Mononuclear cell (primary cell): ENCODE measurements around the gene RAD23A. TPM values are rescaled to one million over a fixed set of nuclear protein-coding genes. Genes with fewer than 3 reads are reported as not detected.
"Not testable (repeated sequence)": the region's sequence is repeated elsewhere in the genome, so short reads cannot be mapped to it uniquely, and the experiment has no call there.

Source experiments
- H3K27me3 ChIP-seq: 2 replicates; pipeline ENCODE4 v1.6.0; 2011; ENCODE audit warnings: low read length, control low read depth; ENCODE audit not compliant: insufficient read depth
- H3K4me1 ChIP-seq: 2 replicates; pipeline ENCODE4 v1.5.1; 2011; ENCODE audit warnings: mild to moderate bottlenecking, low read length, control low read depth; ENCODE audit not compliant: insufficient read depth
- H3K4me3 ChIP-seq: 2 replicates; pipeline ENCODE4 v1.5.1; 2011; ENCODE audit warnings: mild to moderate bottlenecking, low read length, moderate library complexity
- H3K9me3 ChIP-seq: 2 replicates; pipeline ENCODE4 v1.5.1; 2011; ENCODE audit warnings: low read depth, mild to moderate bottlenecking, control low read depth, low read length
- total RNA-seq: library from RNA; depleted of rRNA; stranded (reverse); fragments of >200 nt; gene quantifications from one replicate; pipeline ENCODE4 v1.2.3, GENCODE V29; 2012

RAD23A gene
- total RNA-seq, 1 donor: 48.8 TPM

- not testable (repeated sequence) for H3K9me3 ChIP-seq, H3K27me3 ChIP-seq
- H3K4me3 ChIP-seq: peak overlapping the region; percentile 85
- peaks cover 46% of the 10 kb centered on the region for H3K4me1 ChIP-seq
These were observed 11.8 kb downstream of the RAD23A start for GRCh38 chr19:12957389-12957952.

- Histone ChIP-seq H3K4me1 (peaks cover 27% of the 10 kb centered on the region), H3K4me3 (no peak overlapping the region), H3K9me3 (no peaks in the 10 kb centered on the region), H3K27me3 (no peaks in the 10 kb centered on the region)
These were observed 13.8 kb downstream of the RAD23A start for GRCh38 chr19:12959481-12959880.

- Histone ChIP-seq H3K4me3 (peak overlapping the region; percentile 30), H3K9me3 (no peaks in the 10 kb centered on the region), H3K4me1 (peaks cover 7% of the 10 kb centered on the region)
These were observed 19.6 kb downstream of the RAD23A start for GRCh38 chr19:12965017-12965811.

GRCh38 chr19:12965812-12966135 lies 20.1 kb downstream of the RAD23A start:
- Histone ChIP-seq H3K4me1 (peaks cover 7% of the 10 kb centered on the region), H3K4me3 (no peak overlapping the region), H3K27me3 (no peaks in the 10 kb centered on the region), H3K9me3 (no peaks in the 10 kb centered on the region)

More at GRCh38 chr19:12965017-12965811, 19.6 kb downstream of the RAD23A start:
- no peaks in the 10 kb centered on the region for H3K27me3 ChIP-seq

- no peaks in the 10 kb centered on the region for H3K27me3 ChIP-seq
- H3K4me3 ChIP-seq: no peak overlapping the region
- peaks cover 7% of the 10 kb centered on the region for H3K4me1 ChIP-seq
- no peaks in the 10 kb centered on the region for H3K9me3 ChIP-seq
These were observed 22.2 kb downstream of the RAD23A start for GRCh38 chr19:12967907-12968306.

GRCh38 chr19:12969292-12969988 lies 23.8 kb downstream of the RAD23A start, which contains the start of gene DAND5:
DAND5 (plus strand) TSS chr19:12969576; CDS start chr19:12969661, 85 bp downstream.
- Histone ChIP-seq H3K27me3 (no peaks in the 10 kb centered on the region), H3K9me3 (no peaks in the 10 kb centered on the region), H3K4me1 (peaks cover 7% of the 10 kb centered on the region), H3K4me3 (no peak within 1 kb of the TSS)

GRCh38 chr19:12970070-12970820 lies 24.6 kb downstream of the RAD23A start:
- Histone ChIP-seq H3K9me3 (no peaks in the 10 kb centered on the region), H3K4me3 (no peak overlapping the region), H3K4me1 (peaks cover 4% of the 10 kb centered on the region), H3K27me3 (no peaks in the 10 kb centered on the region)

GRCh38 chr19:12973236-12973635 lies 27.6 kb downstream of the RAD23A start:
- Histone ChIP-seq H3K4me1 (no peaks in the 10 kb centered on the region), H3K4me3 (no peak overlapping the region), H3K27me3 (no peaks in the 10 kb centered on the region), H3K9me3 (no peaks in the 10 kb centered on the region)

- no peaks in the 10 kb centered on the region for H3K9me3 ChIP-seq
- H3K4me3 ChIP-seq: no peak overlapping the region
- no peaks in the 10 kb centered on the region for H3K27me3 ChIP-seq
- H3K4me1 ChIP-seq: no peaks in the 10 kb centered on the region
These were observed 28.9 kb downstream of the RAD23A start for GRCh38 chr19:12974301-12975220.

- no peaks in the 10 kb centered on the region for H3K9me3 ChIP-seq
These were observed 29.6 kb downstream of the RAD23A start for GRCh38 chr19:12975221-12975741.

GRCh38 chr19:12976109-12976508 lies 30.4 kb downstream of the RAD23A start:
- not testable (repeated sequence) for H3K27me3 ChIP-seq, H3K4me1 ChIP-seq, H3K9me3 ChIP-seq, H3K4me3 ChIP-seq

More at GRCh38 chr19:12975221-12975741, 29.6 kb downstream of the RAD23A start:
- H3K27me3 ChIP-seq: no peaks in the 10 kb centered on the region
- H3K4me1 ChIP-seq: no peaks in the 10 kb centered on the region
- no peak overlapping the region for H3K4me3 ChIP-seq

GRCh38 chr19:12979974-12980373 lies 34.3 kb downstream of the RAD23A start:
- Histone ChIP-seq H3K9me3 (no peaks in the 10 kb centered on the region), H3K4me3 (no peak overlapping the region), H3K4me1 (peaks cover 23% of the 10 kb centered on the region), H3K27me3 (no peaks in the 10 kb centered on the region)

- Histone ChIP-seq H3K4me3 (no peak overlapping the region), H3K9me3 (no peaks in the 10 kb centered on the region), H3K27me3 (no peaks in the 10 kb centered on the region), H3K4me1 (peaks cover 25% of the 10 kb centered on the region)
These were observed 37.0 kb downstream of the RAD23A start for GRCh38 chr19:12982648-12983047.

GRCh38 chr19:12983091-12983490 lies 37.4 kb downstream of the RAD23A start:
- Histone ChIP-seq H3K4me1 (peaks cover 25% of the 10 kb centered on the region), H3K27me3 (no peaks in the 10 kb centered on the region), H3K9me3 (no peaks in the 10 kb centered on the region), H3K4me3 (no peak overlapping the region)
